ENCODE results near the gene THEM5. TPM values are rescaled to one million over a fixed set of nuclear protein-coding genes. Genes with fewer than 3 reads are reported as not detected.

The THEM5 gene
- total and polyA plus RNA-seq, 10 of the 15 experiments (the other 5 are each of a cell fraction or from before 2014, with no cell fraction given) = 0.16 TPM; not detected in 9

DNA sequence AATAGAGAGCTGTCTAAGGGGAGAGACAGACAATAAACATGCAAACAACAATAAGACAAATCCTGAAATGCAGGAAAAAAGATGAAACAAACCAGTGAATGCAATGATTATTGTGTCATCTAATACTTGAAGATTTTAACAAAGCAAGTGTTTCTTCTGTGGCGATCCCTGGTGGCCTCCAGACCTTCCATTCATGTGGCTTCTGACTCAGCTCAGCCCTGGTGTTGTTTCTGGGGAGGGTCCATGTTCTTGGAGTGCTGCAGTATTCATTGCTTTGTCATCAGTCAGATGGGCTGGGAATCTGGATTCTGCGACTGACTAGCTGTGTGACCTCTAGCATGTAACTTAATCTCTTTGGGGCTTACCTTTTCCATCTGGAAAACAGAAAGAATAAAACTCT is 12.4 kb downstream of the THEM5 start:
- H3K79me2 ChIP-seq (ENCODE audit: control insufficient read depth, insufficient read depth, low read length) = no peaks in the 10 kb centered on the region
- peaks cover 10% of the 10 kb centered on the region; the same call in 1 of the 2 replicates for H3K4me1 ChIP-seq (ENCODE audit: control insufficient read depth, insufficient read depth, low read length)
- no peaks in the 10 kb centered on the region for H3K9me3 ChIP-seq (replicated peaks; ENCODE audit: control insufficient read depth, insufficient read depth, low read length)
- no peak for ATAC-seq
- RAD21 ChIA-PET (ENCODE audit: unreplicated experiment) = interaction anchor here (2.0 to 2.3 kb wide), 2 partner anchors 40 to 52 kb away, joined by 4 to 9 read pairs; no protein-coding TSS in a partner anchor
- TF ChIP-seq HCFC1 (IDR thresholded peaks at IDR 0.05; ENCODE audit: low read length) (no peak), RBBP5 (conservative IDR thresholded peaks at IDR 0.05) (no peak), CREM (IDR thresholded peaks at IDR 0.05; ENCODE audit: low read depth) (no peak), LARP7 (IDR thresholded peaks at IDR 0.05) (no peak), IRF4 (IDR thresholded peaks at IDR 0.05; ENCODE audit: low read depth, low read length) (no peak), FOS (IDR thresholded peaks at IDR 0.05; ENCODE audit: borderline replicate concordance, extremely low read depth, insufficient read length) (no peak), EP300 (IDR thresholded peaks at IDR 0.05; ENCODE audit: borderline replicate concordance in 1 of 2, control insufficient read depth in 1 of 2, low read depth in 2 of 2, low read length in 2 of 2) (no peak), MEF2A (IDR thresholded peaks at IDR 0.05; ENCODE audit: insufficient read depth, low read depth, low read length) (no peak)
- no TSS peak for BruUV-seq (replicated peaks)
- POLR2A ChIA-PET = interaction anchor here (1.9 to 2.0 kb wide), 2 partner anchors 17 to 19 kb away, joined by 8 to 9 read pairs; no protein-coding TSS in a partner anchor
- no peak for FAIRE-seq
- H2AFZ ChIP-seq (ENCODE audit: control insufficient read depth, low read depth, low read length) = no peak overlapping the region
- CTCF ChIA-PET = interaction anchor here (1.6 kb wide), 1 partner anchor 84 kb away, joined by 3 read pairs; no protein-coding TSS in a partner anchor
- H3K27me3 ChIP-seq (replicated peaks in 1 of 2; ENCODE audit: control insufficient read depth in 2 of 2, insufficient read depth in 2 of 2, low read length in 1 of 2) = peaks cover 0 to 8% of the 10 kb centered on the region in 2 experiments
- SMC1A ChIA-PET (ENCODE audit: uncharacterized antibody, unreplicated experiment) = interaction anchor here (1.2 to 2.1 kb wide), 6 partner anchors 8 to 376 kb away, joined by 4 to 8 read pairs (median 6); partner anchors contain the start of gene THEM4
- H3K9ac ChIP-seq (ENCODE audit: control insufficient read depth, insufficient read depth, low read length) = no peak overlapping the region
- H3K27ac ChIP-seq (ENCODE audit: control insufficient read depth, insufficient read depth) = no peak overlapping the region
- H3K4me2 ChIP-seq (ENCODE audit: control insufficient read depth, insufficient read depth) = no peak overlapping the region
- no peak for DNase-seq (ENCODE audit: low read depth, low spot score)
- intact Hi-C loops (cut with micrococcal nuclease; ENCODE audit: unreplicated experiment) (no loop called here), in situ Hi-C loops (cut with MboI) (no loop called here)
- H3K4me3 ChIP-seq = no peak overlapping the region
- peaks cover 5% of the 10 kb centered on the region; the same call in 1 of the 2 replicates for H4K20me1 ChIP-seq (ENCODE audit: control insufficient read depth, insufficient read depth)
- H3K36me3 ChIP-seq (ENCODE audit: control insufficient read depth in 2 of 2, insufficient read depth in 2 of 2, low read length in 1 of 2) = no peaks in the 10 kb centered on the region
- WGBS (ENCODE audit: insufficient coverage, insufficient replicate concordance, low lambda C conversion rate, missing lambda C conversion rate) = 91% methylated on average over 2 of the region's 2 CpGs

All from GM12878 (cell line).